ENCODE results near the gene SSC5D. TPM values are rescaled to one million over a fixed set of nuclear protein-coding genes. Genes with fewer than 3 reads are reported as not detected.
"Not testable (repeated sequence)": the region's sequence is repeated elsewhere in the genome, so short reads cannot be mapped to it uniquely, and the experiment has no call there.

Gene SSC5D
- total RNA-seq, 1 donor from 2014 or later, result 2.7 TPM

DNA sequence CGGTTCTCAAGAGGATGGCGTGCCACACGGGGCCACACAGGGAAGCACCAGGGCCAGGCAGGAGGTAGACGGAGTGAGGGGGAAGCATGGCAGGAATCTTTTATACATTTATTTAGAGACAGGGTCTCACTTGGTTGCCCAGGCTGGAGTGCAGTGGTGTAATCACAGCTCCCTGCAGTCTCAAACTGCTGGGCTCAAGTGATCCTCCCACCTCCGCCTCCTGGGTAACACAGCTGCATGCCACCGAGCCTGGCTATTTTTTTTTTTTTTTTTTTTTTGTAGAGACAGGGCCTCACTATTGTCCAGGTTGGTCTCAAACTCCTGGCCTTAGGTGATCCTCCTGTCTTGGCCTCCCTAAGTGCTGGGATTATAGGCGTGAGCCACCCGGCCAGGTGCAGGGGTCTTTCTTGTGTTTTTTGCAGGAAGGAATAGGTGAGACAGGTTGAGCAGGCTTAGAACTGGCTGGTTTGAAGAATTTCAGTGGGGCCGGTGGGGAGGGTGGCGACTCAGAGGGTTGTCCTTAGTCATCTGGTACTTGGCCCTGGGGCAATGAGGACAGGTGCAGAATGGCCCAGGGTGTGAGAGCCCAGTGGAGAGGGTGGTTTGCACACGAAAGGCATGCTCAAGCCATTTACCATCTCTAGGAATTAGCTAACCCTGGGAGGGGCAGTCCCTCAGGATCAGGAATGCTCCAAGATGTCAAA, 7.6 kb downstream of the SSC5D start:
- DNase-seq (no peak), ATAC-seq (no peak)
- intact Hi-C loops (cut with micrococcal nuclease), result no loop called here

DNA sequence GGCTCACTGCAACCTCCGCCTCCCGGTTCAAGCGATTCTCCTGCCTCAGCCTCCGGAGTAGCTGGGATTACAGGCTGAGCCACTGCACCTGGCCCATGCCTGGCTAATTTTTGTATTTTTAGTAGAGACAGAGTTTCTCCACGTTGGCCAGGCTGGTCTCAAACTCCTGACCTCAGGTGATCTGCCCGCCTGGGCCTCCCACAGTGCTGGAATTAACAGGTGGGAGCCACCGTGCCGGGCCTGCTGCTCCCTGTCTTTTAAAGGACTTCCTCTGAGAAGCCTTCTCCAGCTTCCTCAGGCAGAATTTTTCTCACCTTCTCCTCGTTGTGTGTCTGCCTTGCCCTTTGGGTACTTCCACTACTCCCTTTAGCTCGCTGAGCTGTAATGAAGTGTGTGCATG, 8.6 kb downstream of the SSC5D start:
- intact Hi-C loops (cut with micrococcal nuclease); ATAC-seq: not testable (repeated sequence)
- peak; percentile 20 for DNase-seq

DNA sequence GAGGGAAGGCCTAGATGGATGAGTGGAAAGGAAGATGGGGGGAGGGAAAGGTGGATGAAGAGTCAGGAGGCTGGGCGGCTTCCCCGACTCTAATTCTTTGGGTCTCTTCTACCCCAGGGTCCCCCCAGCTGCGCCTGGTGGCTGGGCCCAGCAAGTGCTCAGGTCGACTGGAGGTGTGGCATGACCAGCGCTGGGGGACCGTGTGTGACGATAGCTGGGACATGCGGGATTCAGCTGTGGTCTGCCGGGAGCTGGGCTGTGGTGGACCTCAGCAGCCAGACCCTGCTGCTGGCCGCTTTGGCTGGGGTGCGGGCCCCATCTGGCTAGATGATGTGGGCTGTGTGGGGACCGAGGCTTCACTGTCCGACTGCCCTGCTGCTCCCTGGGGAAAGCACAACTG, 9.5 kb downstream of the SSC5D start:
- DNase-seq, result peak; percentile 21
- intact Hi-C loops (cut with micrococcal nuclease), result no loop called here
- ATAC-seq, result no peak

GRCh38 chr19:55498246-55498840, 10.1 kb downstream of the SSC5D start:
- intact Hi-C loops (cut with micrococcal nuclease), result no loop called here
- DNase-seq, result no peak
- ATAC-seq, result no peak

- ATAC-seq, result no peak
- peak; percentile 23 for DNase-seq
- intact Hi-C loops (cut with micrococcal nuclease), result no loop called here
Measured at GRCh38 chr19:55500368-55500952, 12.2 kb downstream of the SSC5D start.

DNA sequence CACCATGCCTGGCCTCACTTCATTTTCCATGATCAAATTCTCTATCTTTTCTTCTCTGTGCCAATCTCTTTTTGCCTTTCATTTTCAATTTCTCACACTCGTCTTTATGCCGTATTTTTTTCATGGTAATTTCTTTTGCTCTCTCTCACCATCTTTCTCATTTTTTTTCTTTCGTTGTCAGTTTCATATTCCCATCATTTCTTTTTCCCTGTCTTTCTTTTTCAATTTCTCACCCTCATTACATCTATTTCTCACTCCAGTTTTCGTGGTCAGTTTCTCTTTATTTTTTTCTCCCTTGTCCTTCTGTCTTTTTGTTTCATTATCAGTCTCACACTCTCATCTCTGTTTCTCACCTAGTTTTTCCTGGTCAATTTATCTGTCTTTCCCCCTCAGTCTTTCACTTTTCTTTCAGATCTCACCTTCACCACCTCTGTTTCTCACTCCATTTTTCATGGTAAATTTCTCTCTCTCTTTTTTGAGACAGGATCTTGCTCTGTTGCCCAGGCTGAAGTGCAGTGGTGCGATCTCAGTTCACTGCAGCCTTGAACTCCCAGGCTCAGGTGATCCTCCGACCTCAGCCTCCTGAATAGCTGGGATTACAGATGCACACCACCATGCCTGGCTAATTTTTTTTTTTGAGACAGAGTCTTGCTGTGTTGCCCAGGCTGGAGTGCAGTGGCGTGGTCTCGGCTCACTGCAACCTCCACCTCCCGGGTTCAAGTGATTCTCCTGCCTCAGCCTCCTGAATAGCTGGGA, 14.1 kb downstream of the SSC5D start:
- intact Hi-C loops (cut with micrococcal nuclease), result loop anchor here (2.0 kb wide), 1 partner anchor 36 kb away; no protein-coding TSS in a partner anchor
- peak; percentile 4 for DNase-seq
- ATAC-seq, result no peak

DNA sequence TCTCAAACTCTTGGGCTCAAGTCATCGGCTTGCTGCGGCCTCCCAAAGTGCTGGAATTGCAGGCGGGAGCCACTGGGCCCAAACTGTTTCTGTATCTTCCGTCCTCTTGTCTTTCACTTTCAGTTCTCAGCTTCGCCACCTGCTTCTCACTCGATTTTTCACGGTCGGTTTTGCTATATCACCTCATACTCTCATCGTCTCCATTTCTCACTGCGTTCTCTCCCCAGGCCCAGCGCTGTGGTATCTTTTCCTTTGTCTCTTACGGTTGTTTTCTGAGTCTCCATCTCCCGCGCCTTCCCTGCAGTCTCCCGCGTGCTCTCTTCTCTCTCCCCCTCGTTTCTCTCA, 14.9 kb downstream of the SSC5D start:
- ATAC-seq, result no peak
- DNase-seq, result no peak
- intact Hi-C loops (cut with micrococcal nuclease), result loop anchor here (2.0 kb wide), 1 partner anchor 36 kb away; no protein-coding TSS in a partner anchor

- ATAC-seq (peak; percentile 98), DNase-seq (peak; percentile 97)
- intact Hi-C loops (cut with micrococcal nuclease), result loop anchor here (2.0 kb wide), 1 partner anchor 37 kb away; no protein-coding TSS in a partner anchor
Measured at GRCh38 chr19:55503502-55504251, 15.4 kb downstream of the SSC5D start.

GRCh38 chr19:55504252-55504603, 16.0 kb downstream of the SSC5D start:
- ATAC-seq (no peak), DNase-seq (peak; percentile 3)
- intact Hi-C loops (cut with micrococcal nuclease), result no loop called here

DNA sequence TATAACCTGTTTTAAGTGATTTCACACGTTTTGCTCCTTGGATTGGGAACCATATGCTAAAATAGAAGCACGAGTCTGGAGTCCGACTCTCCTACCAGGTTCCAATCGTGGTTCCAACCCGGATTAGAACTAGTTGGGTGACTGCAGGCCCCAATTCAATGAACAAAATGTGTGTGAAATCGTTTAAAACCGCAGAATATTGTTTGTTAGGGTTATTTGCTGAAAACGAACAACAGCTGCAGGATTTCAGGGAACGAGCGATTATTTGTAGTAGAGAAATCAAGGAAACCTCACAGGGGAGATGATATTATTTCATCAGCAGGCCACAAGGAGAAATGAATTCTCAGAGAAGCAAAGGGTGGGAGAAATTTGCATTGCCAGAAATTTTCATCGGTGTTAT, 16.7 kb downstream of the SSC5D start:
- no peak for ATAC-seq
- intact Hi-C loops (cut with micrococcal nuclease), result no loop called here
- DNase-seq, result no peak

GRCh38 chr19:55508120-55508519, 19.9 kb downstream of the SSC5D start:
- ATAC-seq (no peak), DNase-seq (no peak)
- intact Hi-C loops (cut with micrococcal nuclease), result no loop called here

- ATAC-seq, result peak; percentile 98
- intact Hi-C loops (cut with micrococcal nuclease), result loop anchor here (10.0 kb wide), 1 partner anchor 88 kb away; the partner anchor contains the start of genes ZNF524 and ZNF865
- DNase-seq, result peak; percentile 97
Measured at GRCh38 chr19:55516878-55517620, 28.8 kb downstream of the SSC5D start.

DNA sequence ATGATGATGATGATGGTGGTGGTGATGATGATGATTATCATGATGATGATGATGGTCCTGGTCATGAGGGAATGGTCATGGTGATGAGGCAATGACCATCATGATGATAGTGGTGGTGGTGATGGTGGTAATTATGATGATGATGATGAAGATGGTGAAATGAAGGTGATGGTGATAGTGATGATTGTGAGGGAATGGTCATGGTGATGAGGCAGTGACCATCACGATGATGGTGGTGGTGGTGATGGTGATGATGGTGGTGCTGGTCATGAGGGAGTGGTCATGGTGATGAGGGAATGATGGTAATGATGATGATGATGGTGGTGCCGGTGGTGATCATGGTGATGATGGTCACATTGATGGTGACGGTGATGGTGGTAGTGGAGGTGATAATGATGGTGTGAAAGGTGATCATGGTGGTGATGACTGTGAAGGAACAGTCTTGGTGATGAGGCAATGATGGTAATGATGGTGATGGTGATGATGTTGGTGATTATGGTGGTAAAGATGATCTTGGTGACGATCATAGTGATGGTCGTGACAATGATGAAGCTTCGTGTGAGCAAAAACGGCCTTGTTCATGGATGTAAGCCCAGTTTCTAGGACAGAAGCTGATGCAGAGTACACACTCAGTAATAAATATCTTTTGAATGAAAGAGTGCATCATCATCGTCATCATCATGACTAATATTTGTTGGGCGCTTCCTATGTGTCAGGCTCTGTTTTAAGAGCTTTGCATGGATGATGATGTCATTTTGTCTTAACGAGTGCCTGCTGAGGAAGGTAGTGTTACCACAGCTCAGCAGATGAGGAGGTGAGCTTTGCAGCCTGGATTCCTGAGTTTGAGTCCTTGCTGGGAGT, 31.4 kb downstream of the SSC5D start:
- ATAC-seq, result no peak

GRCh38 chr19:55520691-55521292, 32.6 kb downstream of the SSC5D start:
- ATAC-seq (no peak), DNase-seq (no peak)
- intact Hi-C loops (cut with micrococcal nuclease), result no loop called here

More for the DNA sequence above, 31.4 kb downstream of the SSC5D start:
- no peak for DNase-seq
- intact Hi-C loops (cut with micrococcal nuclease), result loop anchor here (10.0 kb wide), 1 partner anchor 85 kb away; the partner anchor contains the start of genes ZNF524 and ZNF865

DNA sequence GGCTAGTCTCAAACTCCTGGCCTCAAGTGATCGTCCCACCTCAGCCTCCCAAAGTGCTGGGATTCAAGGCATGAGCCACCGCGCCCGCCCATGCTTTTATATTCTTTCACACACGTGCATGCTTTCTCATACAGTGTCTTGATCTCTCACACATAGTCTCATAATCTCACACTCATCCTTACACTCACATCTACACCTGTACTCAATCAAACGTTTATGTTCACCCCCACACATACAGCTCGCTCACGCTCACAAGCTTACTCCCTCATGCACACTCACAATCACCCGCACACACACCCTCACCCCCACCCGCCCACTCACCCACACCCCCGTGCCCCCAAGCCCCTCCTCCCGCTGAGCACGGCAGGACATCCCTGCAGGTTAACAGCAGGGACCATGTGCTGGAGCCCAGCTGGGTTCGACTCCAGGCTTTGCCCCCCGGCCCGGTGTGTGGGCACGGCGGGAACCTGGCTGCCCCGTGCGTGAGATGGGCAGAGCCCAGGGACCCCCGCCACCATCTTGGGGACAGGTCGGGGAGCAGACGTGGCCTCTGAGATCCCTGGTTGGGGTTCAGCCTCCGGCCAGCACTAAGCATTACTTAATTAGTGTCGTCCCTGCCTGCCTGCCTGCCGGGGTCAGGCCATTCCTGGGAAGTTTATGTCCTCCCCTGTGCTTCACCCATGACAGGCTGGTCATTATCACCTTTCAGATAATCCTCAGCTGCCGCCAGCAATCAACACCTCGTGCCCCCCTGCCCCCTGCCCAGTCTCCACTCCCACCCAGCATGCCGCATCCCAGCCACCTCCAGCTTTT, 37.3 kb downstream of the SSC5D start:
- intact Hi-C loops (cut with micrococcal nuclease), result no loop called here
- DNase-seq (peak; percentile 52), ATAC-seq (peak; percentile 68)
